ENCODE results near the gene ZBTB7C.

DNA sequence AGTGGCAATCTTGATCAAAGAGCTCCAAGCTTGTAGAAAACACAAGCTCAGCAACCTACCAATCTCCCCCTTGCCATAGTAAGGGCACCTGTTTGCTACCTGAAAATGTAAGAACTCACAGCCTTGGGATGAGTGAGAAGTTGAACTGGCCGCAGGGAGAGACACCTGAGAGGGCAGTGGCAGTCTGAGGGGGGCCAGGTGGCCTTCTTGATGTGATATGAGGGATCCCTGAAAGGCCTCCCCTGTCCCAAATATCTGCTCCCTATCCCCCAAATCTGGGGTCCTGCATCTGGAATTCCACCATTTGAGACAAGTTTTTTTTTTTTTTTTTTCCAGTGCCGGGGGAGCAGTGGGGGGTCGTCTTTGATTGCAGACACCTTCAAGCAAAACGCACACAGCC is 248.6 kb downstream of the ZBTB7C start:
- TF ChIP-seq TAF1 (IDR thresholded peaks at IDR 0.05; ENCODE audit: borderline replicate concordance, insufficient read depth, low read length) (no peak), POLR2AphosphoS5 (IDR thresholded peaks at IDR 0.05; ENCODE audit: low read depth, low read length) (no peak), SIN3A (IDR thresholded peaks at IDR 0.05; ENCODE audit: borderline replicate concordance, insufficient read depth, low read length) (no peak)
